ENCODE measurements around the gene GRID2.

The GRID2 gene

GRCh38 chr4:92646826-92647225 lies 343.1 kb downstream of the GRID2 start:
- ATAC-seq: no peak
- TF ChIP-seq CSRNP3 (CRISPR knock-in tag; IDR thresholded peaks at IDR 0.05) (no peak), ZNF70 (CRISPR knock-in tag; IDR thresholded peaks at IDR 0.05) (no peak), ARNTL (CRISPR knock-in tag; IDR thresholded peaks at IDR 0.05; ENCODE audit: borderline replicate concordance, low read depth) (no peak), CSDC2 (CRISPR knock-in tag; IDR thresholded peaks at IDR 0.05) (no peak), TSHZ2 (CRISPR knock-in tag; IDR thresholded peaks at IDR 0.05) (no peak)

GRCh38 chr4:92651536-92651935 lies 347.8 kb downstream of the GRID2 start:
- TF ChIP-seq ARNTL (CRISPR knock-in tag; IDR thresholded peaks at IDR 0.05; ENCODE audit: borderline replicate concordance, low read depth): no peak
- TF ChIP-seq ZNF8 (CRISPR knock-in tag; IDR thresholded peaks at IDR 0.05): no peak
- no peak for TF ChIP-seq ZNF70 (CRISPR knock-in tag; IDR thresholded peaks at IDR 0.05)
- no peak for ATAC-seq

- no peak for TF ChIP-seq BACH2 (CRISPR knock-in tag; IDR thresholded peaks at IDR 0.05; ENCODE audit: borderline replicate concordance)
- no peak for TF ChIP-seq CSRNP3 (CRISPR knock-in tag; IDR thresholded peaks at IDR 0.05)
- TF ChIP-seq SNAI2 (CRISPR knock-in tag; IDR thresholded peaks at IDR 0.05): no peak
- TF ChIP-seq TSHZ2 (CRISPR knock-in tag; IDR thresholded peaks at IDR 0.05): no peak
- no peak for TF ChIP-seq CSDC2 (CRISPR knock-in tag; IDR thresholded peaks at IDR 0.05)
- TF ChIP-seq ESRRG (CRISPR knock-in tag; IDR thresholded peaks at IDR 0.05): no peak
- no peak for TF ChIP-seq TCF4 (CRISPR knock-in tag; IDR thresholded peaks at IDR 0.05; ENCODE audit: borderline replicate concordance)
- no peak for TF ChIP-seq RARB (CRISPR knock-in tag; IDR thresholded peaks at IDR 0.05)
- no peak for TF ChIP-seq ZFP30 (CRISPR knock-in tag; IDR thresholded peaks at IDR 0.05)
- ATAC-seq: no peak
Measured at GRCh38 chr4:92654084-92654483, 350.3 kb downstream of the GRID2 start.

- ATAC-seq: no peak
Measured at GRCh38 chr4:92657695-92658094, 353.9 kb downstream of the GRID2 start.

More at GRCh38 chr4:92657695-92658094, 353.9 kb downstream of the GRID2 start:
- TF ChIP-seq ZFP30 (CRISPR knock-in tag; IDR thresholded peaks at IDR 0.05) (no peak), ZFP3 (CRISPR knock-in tag; IDR thresholded peaks at IDR 0.05) (no peak), OSR1 (CRISPR knock-in tag; IDR thresholded peaks at IDR 0.05) (no peak), CSRNP3 (CRISPR knock-in tag; IDR thresholded peaks at IDR 0.05) (no peak), RARB (CRISPR knock-in tag; IDR thresholded peaks at IDR 0.05) (no peak), ISL1 (CRISPR knock-in tag; IDR thresholded peaks at IDR 0.05) (no peak), ARNTL (CRISPR knock-in tag; IDR thresholded peaks at IDR 0.05; ENCODE audit: borderline replicate concordance, low read depth) (no peak), CREB5 (CRISPR knock-in tag; IDR thresholded peaks at IDR 0.05; ENCODE audit: low read depth) (no peak), ZNF70 (CRISPR knock-in tag; IDR thresholded peaks at IDR 0.05) (no peak), ZNF565 (CRISPR knock-in tag; conservative IDR thresholded peaks at IDR 0.05; ENCODE audit: low read depth) (no peak)

Measured in SK-N-SH treated with all-trans-retinoic acid at 6 μM for 48 hours (cell line).